Esophagus squamous epithelium (tissue), 5 donors: ENCODE measurements around the gene CTTNBP2. TPM values are rescaled to one million over a fixed set of nuclear protein-coding genes. Genes with fewer than 3 reads are reported as not detected.
A peak's percentile ranks its signal among the peaks of the same experiment; 100 is the strongest.

Experiments used
- DNase-seq: peaks from one replicate; lab custom pipeline; 2025; lab: John Stamatoyannopoulos, UW
- H3K27ac ChIP-seq, 4 donors: fragments of 200-600 bp; sonication (generic); one replicate each; pipeline ENCODE4 v1.5.1; 2016 to 2019; ENCODE audit warnings: mild to moderate bottlenecking in 1 of 4
- H3K27me3 ChIP-seq, 4 donors: fragments of 200-600 bp; sonication (generic); 1 replicate in 3 of 4; 2 replicates in 1 of 4; pipeline versions ENCODE4 v1.5.1 to v1.6.0; 2017 to 2021; ENCODE audit warnings: antibody characterized with exemption in 1 of 4
- H3K36me3 ChIP-seq, 3 donors: fragments of 200-600 bp; sonication (generic); one replicate each; pipeline ENCODE4 v1.5.1; 2016 to 2019
- H3K4me1 ChIP-seq, 3 donors: fragments of 200-600 bp; sonication (generic); one replicate each; pipeline ENCODE4 v1.5.1; 2017 to 2019
- H3K4me3 ChIP-seq, 4 donors: fragments of 200-600 bp; sonication (generic); 1 replicate in 3 of 4; 2 replicates in 1 of 4; pipeline ENCODE4 v1.5.1; 2016 to 2019; ENCODE audit warnings: mild to moderate bottlenecking in 2 of 4, moderate library complexity in 1 of 4
- H3K9me3 ChIP-seq, 3 donors: fragments of 200-600 bp; sonication (generic); one replicate each; pipeline ENCODE4 v1.5.1; 2016 to 2019
- POLR2A ChIP-seq, 4 donors: fragments of 450-650 bp; IDR thresholded peaks; one replicate each; pipeline ENCODE4 v1.6.1; 2017; ENCODE audit warnings: antibody characterized with exemption in 4 of 4, mild to moderate bottlenecking in 4 of 4, moderate library complexity in 3 of 4
- WGBS, 2 donors: methylation state at CpG; one replicate each; pipeline ENCODE4 v1.1.5; 2018; 5-methylcytosine and 5-hydroxymethylcytosine counted together
- intact Hi-C: fragments of 100-400 bp; cut with DNase I; formaldehyde crosslinking; loops from one replicate; pipeline ENCODE4 v1.15.0; 2022
- total RNA-seq, 4 donors: library from RNA; depleted of rRNA; stranded (reverse); fragments of >200 nt; gene quantifications; one replicate each; pipeline ENCODE4 v1.1.0, GENCODE V29; 2016
- TF ChIP-seq, protein P1 (sequence below), 6 experiments: fragments of 450-650 bp in 4 of 6; fragments of 200-600 bp in 2 of 6; sonication (generic) in 2 of 6; IDR thresholded peaks; one replicate each; pipeline ENCODE4 v1.5.1; 2016 to 2019; ENCODE audit warnings: antibody characterized with exemption in 6 of 6, mild to moderate bottlenecking in 4 of 6, moderate library complexity in 4 of 6
- donor health status: DM: yes; HTN: yes; CAD: no.

Gene CTTNBP2
- total RNA-seq, 4 donors from 2014 or later, result 8.5 to 31.5 (median 19.6) TPM

DNA sequence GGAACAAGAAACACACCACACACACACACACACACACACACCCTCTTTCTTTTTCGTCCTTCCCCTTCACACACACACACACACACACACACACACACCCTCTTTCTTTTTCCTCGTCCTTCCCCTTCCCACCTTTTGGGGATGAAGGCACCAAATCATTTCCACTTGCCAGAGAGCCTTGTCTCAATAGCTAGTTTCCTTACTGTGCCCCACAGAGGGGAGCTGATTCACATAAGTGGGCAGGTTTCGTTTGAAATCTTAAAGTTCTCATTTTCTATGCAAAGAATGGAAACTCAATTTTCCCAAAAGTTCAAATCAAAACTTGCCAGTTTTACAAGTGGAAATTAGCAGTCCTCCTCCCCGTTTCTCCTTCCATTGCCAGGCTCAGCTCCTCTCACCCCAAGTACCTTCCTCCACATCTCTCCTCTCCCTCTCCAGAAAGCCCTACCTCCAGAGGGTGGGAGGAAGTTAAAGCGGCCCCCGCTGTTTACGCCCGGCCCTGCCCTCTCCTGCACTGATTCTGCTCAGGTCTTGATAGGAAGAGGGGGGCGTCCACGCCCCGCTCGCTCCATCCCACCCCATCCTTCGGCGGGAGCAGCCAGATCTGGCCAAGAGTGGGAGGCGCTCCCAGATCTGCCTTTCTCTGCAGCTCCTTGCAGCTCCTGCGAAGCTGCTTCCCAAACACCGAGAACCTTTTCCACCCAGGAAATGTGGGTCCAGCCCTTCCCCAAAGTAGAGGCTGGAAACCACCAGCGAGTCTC lies 1.3 kb downstream of the CTTNBP2 start:
- Histone ChIP-seq H3K4me1 (peaks cover 0 to 50% (median 0%) of the 10 kb centered on the region in 3 donors), H3K4me3 (peak overlapping the region; percentile 80 to 88 (median 85)), H3K27me3 (peaks cover 0 to 12% (median 0%) of the 10 kb centered on the region in 4 donors), H3K27ac (peak overlapping the region; percentile 54 to 88 (median 84)), H3K9me3 (no peaks in the 10 kb centered on the region), H3K36me3 (no peaks in the 10 kb centered on the region)
- 6 to 9% methylated on average over 8 to 12 of the region's 18 CpGs for WGBS, 2 donors
- intact Hi-C loops, result no loop called here
- DNase-seq, result no peak
- TF ChIP-seq, protein P1, sequence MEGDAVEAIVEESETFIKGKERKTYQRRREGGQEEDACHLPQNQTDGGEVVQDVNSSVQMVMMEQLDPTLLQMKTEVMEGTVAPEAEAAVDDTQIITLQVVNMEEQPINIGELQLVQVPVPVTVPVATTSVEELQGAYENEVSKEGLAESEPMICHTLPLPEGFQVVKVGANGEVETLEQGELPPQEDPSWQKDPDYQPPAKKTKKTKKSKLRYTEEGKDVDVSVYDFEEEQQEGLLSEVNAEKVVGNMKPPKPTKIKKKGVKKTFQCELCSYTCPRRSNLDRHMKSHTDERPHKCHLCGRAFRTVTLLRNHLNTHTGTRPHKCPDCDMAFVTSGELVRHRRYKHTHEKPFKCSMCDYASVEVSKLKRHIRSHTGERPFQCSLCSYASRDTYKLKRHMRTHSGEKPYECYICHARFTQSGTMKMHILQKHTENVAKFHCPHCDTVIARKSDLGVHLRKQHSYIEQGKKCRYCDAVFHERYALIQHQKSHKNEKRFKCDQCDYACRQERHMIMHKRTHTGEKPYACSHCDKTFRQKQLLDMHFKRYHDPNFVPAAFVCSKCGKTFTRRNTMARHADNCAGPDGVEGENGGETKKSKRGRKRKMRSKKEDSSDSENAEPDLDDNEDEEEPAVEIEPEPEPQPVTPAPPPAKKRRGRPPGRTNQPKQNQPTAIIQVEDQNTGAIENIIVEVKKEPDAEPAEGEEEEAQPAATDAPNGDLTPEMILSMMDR (IDR thresholded peaks at IDR 0.05), result no peak
- no peak for TF ChIP-seq POLR2A (IDR thresholded peaks at IDR 0.05)

DNA sequence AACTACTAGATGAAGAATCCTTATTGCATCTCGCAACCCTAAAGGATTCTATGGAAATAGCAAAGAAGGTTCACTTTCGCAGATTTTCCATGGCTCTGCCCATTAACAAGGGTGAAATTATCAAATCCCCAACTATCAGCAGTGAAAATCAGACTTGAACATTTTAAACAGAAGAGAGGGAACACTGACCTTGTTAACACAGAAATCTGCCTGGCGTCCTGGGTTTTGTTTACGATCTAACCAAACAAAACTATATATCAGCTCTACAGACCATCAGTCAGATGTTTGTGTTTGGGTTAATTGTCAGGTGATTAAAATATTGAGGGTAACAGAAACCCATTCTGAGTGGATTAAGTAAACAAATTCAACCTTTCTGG lies 1.9 kb downstream of the CTTNBP2 start:
- WGBS, 2 donors, result 92 to 93% methylated on average over 4 of the region's 4 CpGs
- peaks cover 0 to 12% (median 0%) of the 10 kb centered on the region in 4 donors for H3K27me3 ChIP-seq
- TF ChIP-seq POLR2A (IDR thresholded peaks at IDR 0.05), result no peak
- TF ChIP-seq, protein P1 (IDR thresholded peaks at IDR 0.05), result no peak
- peak overlapping the region in 3 of 4 donors; percentile 80 to 88 (median 84) for H3K4me3 ChIP-seq
- peaks cover 0 to 51% (median 3%) of the 10 kb centered on the region in 3 donors for H3K4me1 ChIP-seq
- no peaks in the 10 kb centered on the region for H3K9me3 ChIP-seq
- no peak for DNase-seq
- peak overlapping the region in 2 of 4 donors; percentile 88 for H3K27ac ChIP-seq
- intact Hi-C loops, result no loop called here
- H3K36me3 ChIP-seq, result no peaks in the 10 kb centered on the region

GRCh38 chr7:117870448-117871130 lies 2.7 kb downstream of the CTTNBP2 start:
- no peak for TF ChIP-seq POLR2A (IDR thresholded peaks at IDR 0.05)
- TF ChIP-seq, protein P1 (IDR thresholded peaks at IDR 0.05), result no peak
- peaks cover 0 to 48% (median 3%) of the 10 kb centered on the region in 3 donors for H3K4me1 ChIP-seq
- H3K36me3 ChIP-seq, result no peaks in the 10 kb centered on the region
- peak overlapping the region in 1 of 4 donors; percentile 80 for H3K4me3 ChIP-seq
- H3K9me3 ChIP-seq, result no peaks in the 10 kb centered on the region
- no peak overlapping the region for H3K27ac ChIP-seq
- intact Hi-C loops, result no loop called here
- H3K27me3 ChIP-seq, result peaks cover 0 to 12% (median 0%) of the 10 kb centered on the region in 4 donors
- WGBS, 2 donors, result 68 to 73% methylated on average over 6 of the region's 6 CpGs
- DNase-seq, result no peak

DNA sequence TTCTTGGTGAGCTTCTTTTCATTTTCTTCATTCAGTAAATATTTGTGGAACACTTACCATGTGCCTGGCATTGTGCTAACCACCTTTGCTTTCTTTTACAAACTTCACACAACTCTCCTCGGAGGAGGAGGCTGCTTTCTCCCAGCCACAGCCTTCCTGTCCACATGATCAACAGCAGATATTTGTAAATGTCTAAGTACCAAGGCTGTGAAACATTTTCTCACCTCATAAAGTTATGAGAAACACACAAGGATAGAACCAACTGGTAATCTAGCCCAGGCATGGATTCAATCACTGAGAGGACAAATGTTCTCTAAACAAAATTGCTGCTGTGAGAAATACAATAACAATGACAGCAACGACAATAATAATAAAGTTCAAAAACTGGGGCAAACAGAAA lies 3.9 kb downstream of the CTTNBP2 start:
- no peak for DNase-seq
- Histone ChIP-seq H3K27ac (no peak overlapping the region), H3K36me3 (no peaks in the 10 kb centered on the region), H3K27me3 (peaks cover 0 to 12% (median 0%) of the 10 kb centered on the region in 4 donors), H3K4me3 (no peak overlapping the region), H3K9me3 (no peaks in the 10 kb centered on the region), H3K4me1 (peaks cover 0 to 44% (median 3%) of the 10 kb centered on the region in 3 donors)
- intact Hi-C loops, result no loop called here
- 55 to 85% methylated on average over 2 of the region's 2 CpGs for WGBS, 2 donors
- no peak for TF ChIP-seq POLR2A (IDR thresholded peaks at IDR 0.05)
- TF ChIP-seq, protein P1 (IDR thresholded peaks at IDR 0.05), result no peak

- Histone ChIP-seq H3K36me3 (peaks cover 0 to 15% (median 0%) of the 10 kb centered on the region in 3 donors), H3K4me1 (peaks cover 3 to 51% (median 12%) of the 10 kb centered on the region in 3 donors), H3K4me3 (no peak overlapping the region), H3K27me3 (no peaks in the 10 kb centered on the region), H3K9me3 (no peaks in the 10 kb centered on the region), H3K27ac (peak overlapping the region in 1 of 4 donors; percentile 33)
- 37 to 41% methylated on average over 2 of the region's 2 CpGs for WGBS, 2 donors
- no peak for TF ChIP-seq POLR2A (IDR thresholded peaks at IDR 0.05)
- DNase-seq, result no peak
- intact Hi-C loops, result no loop called here
These were observed 9.6 kb downstream of the CTTNBP2 start for GRCh38 chr7:117863618-117864017.
